Type B pancreatic cell (in vitro differentiated cells): ENCODE measurements around the gene CLCN6. TPM values are rescaled to one million over a fixed set of nuclear protein-coding genes. Genes with fewer than 3 reads are reported as not detected.

ENCODE experiments used
- DNase-seq: peaks from one replicate; pipeline ENCODE4 v3.0.0; 2021; ENCODE audit warnings: mixed read lengths; ENCODE audit not compliant: unreplicated experiment; ENCODE audit errors: extremely low spot score
- H3K27ac Mint-ChIP-seq: 2 replicates; pipeline ENCODE4 v1.8.0; 2021; ENCODE audit warnings: mild to moderate bottlenecking, mixed read lengths
- H3K27me3 Mint-ChIP-seq: 2 replicates; pipeline ENCODE4 v1.8.0; 2021; ENCODE audit warnings: mixed read lengths
- H3K36me3 Mint-ChIP-seq: 2 replicates; pipeline ENCODE4 v1.8.0; 2021; ENCODE audit warnings: mixed read lengths
- H3K4me1 Mint-ChIP-seq: one replicate; pipeline ENCODE4 v1.8.0; 2021; ENCODE audit warnings: mixed read lengths; ENCODE audit not compliant: unreplicated experiment
- H3K4me3 Mint-ChIP-seq: 2 replicates; pipeline ENCODE4 v1.8.0; 2021; ENCODE audit warnings: mild to moderate bottlenecking, mixed read lengths
- H3K9me3 Mint-ChIP-seq: 2 replicates; pipeline ENCODE4 v1.8.0; 2021; ENCODE audit warnings: mixed read lengths
- total RNA-seq: library from RNA; stranded (reverse); gene quantifications from 2 replicates; pipeline ENCODE4 v1.2.1, GENCODE V29; 2021; ENCODE audit warnings: low replicate concordance
- TF ChIP-seq, protein P1 (sequence below): fragments of 200-600 bp; sonication (generic); conservative IDR thresholded peaks from 2 replicates; pipeline ENCODE4 v1.5.0; 2021; ENCODE audit warnings: antibody characterized with exemption, mild to moderate bottlenecking

The CLCN6 gene
- total RNA-seq, 1 donor from 2014 or later = 31.1 TPM

GRCh38 chr1:11842154-11843041 lies 36.4 kb downstream of the CLCN6 start:
- no peak overlapping the region for H3K27ac Mint-ChIP-seq
- H3K4me3 Mint-ChIP-seq = no peak overlapping the region
- H3K9me3 Mint-ChIP-seq = no peaks in the 10 kb centered on the region
- TF ChIP-seq, protein P1, sequence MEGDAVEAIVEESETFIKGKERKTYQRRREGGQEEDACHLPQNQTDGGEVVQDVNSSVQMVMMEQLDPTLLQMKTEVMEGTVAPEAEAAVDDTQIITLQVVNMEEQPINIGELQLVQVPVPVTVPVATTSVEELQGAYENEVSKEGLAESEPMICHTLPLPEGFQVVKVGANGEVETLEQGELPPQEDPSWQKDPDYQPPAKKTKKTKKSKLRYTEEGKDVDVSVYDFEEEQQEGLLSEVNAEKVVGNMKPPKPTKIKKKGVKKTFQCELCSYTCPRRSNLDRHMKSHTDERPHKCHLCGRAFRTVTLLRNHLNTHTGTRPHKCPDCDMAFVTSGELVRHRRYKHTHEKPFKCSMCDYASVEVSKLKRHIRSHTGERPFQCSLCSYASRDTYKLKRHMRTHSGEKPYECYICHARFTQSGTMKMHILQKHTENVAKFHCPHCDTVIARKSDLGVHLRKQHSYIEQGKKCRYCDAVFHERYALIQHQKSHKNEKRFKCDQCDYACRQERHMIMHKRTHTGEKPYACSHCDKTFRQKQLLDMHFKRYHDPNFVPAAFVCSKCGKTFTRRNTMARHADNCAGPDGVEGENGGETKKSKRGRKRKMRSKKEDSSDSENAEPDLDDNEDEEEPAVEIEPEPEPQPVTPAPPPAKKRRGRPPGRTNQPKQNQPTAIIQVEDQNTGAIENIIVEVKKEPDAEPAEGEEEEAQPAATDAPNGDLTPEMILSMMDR = no peak
- H3K4me1 Mint-ChIP-seq = no peaks in the 10 kb centered on the region
- H3K27me3 Mint-ChIP-seq = no peaks in the 10 kb centered on the region
- no peak for DNase-seq
- peaks cover 23% of the 10 kb centered on the region for H3K36me3 Mint-ChIP-seq

DNA sequence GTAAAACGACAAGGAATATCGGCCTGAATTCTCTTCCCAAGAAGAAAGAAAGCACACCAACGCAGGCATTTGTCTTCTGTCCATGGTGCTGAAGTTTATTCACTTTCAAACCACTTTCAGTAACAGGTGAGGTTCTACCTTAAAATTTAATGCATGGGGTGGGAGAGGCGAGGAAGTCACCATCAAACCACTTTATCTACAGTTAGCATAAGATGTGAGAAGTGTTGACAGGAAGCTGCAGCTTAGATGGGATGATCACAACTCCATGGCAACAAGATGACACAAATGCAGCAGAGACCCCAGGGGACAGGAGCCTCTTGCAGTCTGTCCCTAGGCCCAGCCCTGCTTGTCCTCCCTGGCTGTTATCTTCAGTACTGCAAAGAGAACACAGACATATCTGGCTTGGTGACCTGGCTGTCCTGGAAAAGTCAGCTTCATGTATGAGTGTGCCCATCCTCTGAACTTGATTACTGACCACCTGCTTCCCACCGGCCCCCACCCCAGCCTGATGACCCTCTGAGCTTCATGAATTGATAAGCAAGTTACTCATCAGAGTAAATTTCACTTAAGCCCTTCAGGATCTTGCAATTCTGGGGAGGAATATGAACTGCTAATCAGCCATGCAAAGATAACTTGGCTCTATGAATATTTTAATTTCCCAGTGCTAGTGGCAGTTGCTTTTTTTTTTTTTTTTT lies 39.8 kb downstream of the CLCN6 start:
- H3K4me1 Mint-ChIP-seq = no peaks in the 10 kb centered on the region
- TF ChIP-seq, protein P1 = no peak
- peaks cover 18% of the 10 kb centered on the region for H3K36me3 Mint-ChIP-seq
- no peaks in the 10 kb centered on the region for H3K9me3 Mint-ChIP-seq
- no peaks in the 10 kb centered on the region for H3K27me3 Mint-ChIP-seq
- H3K27ac Mint-ChIP-seq = no peak overlapping the region
- DNase-seq = no peak
- no peak overlapping the region for H3K4me3 Mint-ChIP-seq

GRCh38 chr1:11847667-11848372 lies 41.8 kb downstream of the CLCN6 start, which contains the start of gene NPPA:
Gene NPPA, minus strand, starts transcription at chr1:11847783. Its CDS starts 99 bp downstream, at chr1:11847684.
- no peaks in the 10 kb centered on the region for H3K4me1 Mint-ChIP-seq
- H3K9me3 Mint-ChIP-seq = no peaks in the 10 kb centered on the region
- no peak within 1 kb of the TSS for H3K4me3 Mint-ChIP-seq
- TF ChIP-seq, protein P1 = no peak
- H3K36me3 Mint-ChIP-seq = peaks cover 15% of the 10 kb centered on the region
- H3K27ac Mint-ChIP-seq = no peak within 1 kb of the TSS
- DNase-seq = no peak
- H3K27me3 Mint-ChIP-seq = peaks cover 5% of the 10 kb centered on the region

GRCh38 chr1:11848373-11848700 lies 42.3 kb downstream of the CLCN6 start:
- no peaks in the 10 kb centered on the region for H3K4me1 Mint-ChIP-seq
- TF ChIP-seq, protein P1 = no peak
- H3K27me3 Mint-ChIP-seq = peaks cover 9% of the 10 kb centered on the region
- H3K27ac Mint-ChIP-seq = no peak overlapping the region
- peaks cover 15% of the 10 kb centered on the region for H3K36me3 Mint-ChIP-seq
- no peak for DNase-seq
- H3K9me3 Mint-ChIP-seq = no peaks in the 10 kb centered on the region
- H3K4me3 Mint-ChIP-seq = no peak overlapping the region

- Mint-ChIP-seq H3K27ac (no peak overlapping the region), H3K4me1 (no peaks in the 10 kb centered on the region), H3K36me3 (peaks cover 8% of the 10 kb centered on the region), H3K27me3 (peaks cover 20% of the 10 kb centered on the region), H3K4me3 (no peak overlapping the region), H3K9me3 (no peaks in the 10 kb centered on the region)
- DNase-seq = no peak
- TF ChIP-seq, protein P1 = no peak
Observed at GRCh38 chr1:11850156-11850555, 44.2 kb downstream of the CLCN6 start.
